D341Med (cell line): Measurements from ENCODE around the gene NPIPA5.
"Not testable (repeated sequence)": the region's sequence is repeated elsewhere in the genome, so short reads cannot be mapped to it uniquely, and the experiment has no call there.

Experiments
- DNase-seq: peaks from one replicate; pipeline ENCODE4 v3.0.0; 2012; ENCODE audit warnings: low spot score

Gene NPIPA5

GRCh38 chr16:15389916-15390315 is 11.8 kb upstream of the NPIPA5 start:
- not testable (repeated sequence) for DNase-seq

DNA sequence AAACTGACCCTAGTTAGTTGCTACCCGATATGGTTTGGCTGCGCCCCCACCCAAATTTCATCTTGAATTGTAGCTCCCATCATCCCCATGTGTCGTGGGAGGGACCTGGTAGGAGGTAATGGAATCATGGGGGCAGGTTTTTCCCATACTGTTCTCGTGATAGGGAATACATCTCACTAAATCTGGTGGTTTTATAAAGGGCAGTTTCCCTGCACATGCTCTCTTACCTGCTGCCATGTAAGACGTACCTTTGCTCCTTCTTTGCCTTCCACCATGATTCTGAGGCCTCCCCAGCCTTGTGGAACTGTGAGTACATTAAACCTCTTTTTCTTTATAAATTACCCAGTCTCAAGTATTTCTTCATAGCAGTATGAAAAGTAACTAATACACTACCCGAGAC is 10.0 kb upstream of the NPIPA5 start:
- not testable (repeated sequence) for DNase-seq

DNA sequence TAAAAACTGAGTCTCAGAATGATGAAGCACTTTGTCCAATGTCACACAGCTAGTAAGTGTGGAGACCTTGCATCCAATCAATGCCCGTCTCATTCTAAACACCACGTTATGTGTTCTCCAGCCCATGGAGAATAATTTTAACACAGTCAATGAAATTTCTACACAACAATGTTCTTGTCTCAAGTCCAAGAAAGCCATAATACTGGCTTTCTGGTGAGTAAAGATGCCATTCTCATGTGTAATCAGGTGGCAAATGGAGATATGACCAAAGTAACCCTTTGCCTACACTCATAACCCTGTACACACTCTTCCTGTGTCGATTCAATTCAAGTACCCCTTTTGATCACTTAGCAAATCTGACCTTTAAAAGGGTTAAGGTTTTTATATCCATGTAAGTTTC is 4.7 kb upstream of the NPIPA5 start:
- not testable (repeated sequence) for DNase-seq

DNA sequence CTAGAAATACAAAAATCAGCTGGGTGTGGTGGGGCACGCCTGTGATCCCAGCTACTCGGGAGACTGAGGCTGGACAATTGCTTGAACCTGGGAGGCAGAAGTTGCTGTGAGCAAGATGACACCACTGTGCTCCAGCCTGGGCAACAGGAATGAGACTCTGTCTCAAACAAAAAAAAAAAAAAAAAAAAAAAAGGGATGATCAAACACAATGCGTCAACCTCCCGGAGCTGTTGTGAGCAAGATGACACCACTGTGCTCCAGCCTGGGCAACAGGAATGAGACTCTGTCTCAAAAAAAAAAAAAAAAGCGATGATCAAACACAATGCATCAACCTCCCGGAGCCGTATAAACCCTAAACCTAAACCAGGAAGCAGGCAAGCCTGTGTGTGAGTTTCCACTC is 20.6 kb downstream of the NPIPA5 start:
- DNase-seq: not testable (repeated sequence)

DNA sequence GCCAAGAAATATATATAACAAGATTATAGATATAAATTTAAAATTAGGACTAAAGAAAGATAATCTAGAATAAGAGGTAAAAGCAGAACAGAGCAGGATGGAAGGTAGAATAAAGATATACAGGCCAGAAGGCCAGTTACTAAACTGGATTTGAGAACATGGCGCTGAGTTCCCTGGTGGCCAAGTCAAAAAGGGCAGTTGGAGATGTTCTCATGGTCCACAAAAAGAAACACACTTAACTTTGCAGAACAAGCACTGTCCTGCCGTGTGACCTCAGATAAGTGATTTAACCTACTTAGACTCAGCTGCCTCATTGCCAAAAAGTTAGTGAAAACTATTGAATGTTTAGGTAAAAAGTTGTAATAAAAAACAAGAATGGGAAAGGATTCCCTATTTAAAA is 23.2 kb downstream of the NPIPA5 start:
- DNase-seq: not testable (repeated sequence)

GRCh38 chr16:15352852-15353251 is 25.2 kb downstream of the NPIPA5 start:
- not testable (repeated sequence) for DNase-seq

DNA sequence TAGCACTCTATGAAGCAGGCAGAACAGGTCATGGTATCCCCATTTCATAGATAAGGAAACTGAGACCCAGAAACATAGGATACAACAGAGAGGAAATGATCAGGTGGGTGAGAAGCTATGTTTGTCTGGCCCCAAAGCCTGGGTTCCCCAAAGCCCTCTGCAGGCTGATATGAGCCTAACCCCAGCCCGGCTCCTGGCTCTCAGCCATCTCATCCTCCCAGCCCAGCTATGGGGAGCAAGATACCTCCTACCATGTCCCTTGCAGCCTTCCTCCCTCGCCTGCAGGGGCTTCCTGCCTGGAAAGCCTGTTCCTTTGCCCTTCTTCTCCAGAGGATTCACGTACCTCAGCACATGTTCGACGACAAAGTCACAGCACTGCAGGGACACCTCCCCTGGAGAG is 26.3 kb downstream of the NPIPA5 start:
- DNase-seq: not testable (repeated sequence)

DNA sequence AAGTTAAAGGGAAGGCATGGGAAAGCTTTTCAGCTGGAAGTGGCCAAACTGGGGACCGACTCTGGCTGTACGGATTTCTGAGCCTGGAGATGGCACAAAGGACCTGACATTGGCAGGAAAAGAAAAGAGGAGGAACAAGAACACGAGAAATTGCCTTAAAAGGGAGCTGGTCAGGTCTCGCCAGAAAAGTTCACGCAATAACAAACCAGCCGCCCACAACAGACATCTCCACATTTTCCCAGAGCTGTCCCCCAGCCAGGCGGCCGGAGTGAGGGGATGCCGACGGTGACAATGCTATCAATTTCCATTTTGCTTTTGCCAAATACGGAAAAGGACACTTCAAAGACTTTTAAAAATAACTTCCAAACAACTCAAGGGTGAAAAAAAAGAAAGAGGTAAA is 26.8 kb downstream of the NPIPA5 start:
- DNase-seq: not testable (repeated sequence)

GRCh38 chr16:15348721-15349120 is 29.4 kb downstream of the NPIPA5 start:
- DNase-seq: not testable (repeated sequence)

- DNase-seq: not testable (repeated sequence)
Observed at GRCh38 chr16:15342337-15342736, 35.8 kb downstream of the NPIPA5 start.

DNA sequence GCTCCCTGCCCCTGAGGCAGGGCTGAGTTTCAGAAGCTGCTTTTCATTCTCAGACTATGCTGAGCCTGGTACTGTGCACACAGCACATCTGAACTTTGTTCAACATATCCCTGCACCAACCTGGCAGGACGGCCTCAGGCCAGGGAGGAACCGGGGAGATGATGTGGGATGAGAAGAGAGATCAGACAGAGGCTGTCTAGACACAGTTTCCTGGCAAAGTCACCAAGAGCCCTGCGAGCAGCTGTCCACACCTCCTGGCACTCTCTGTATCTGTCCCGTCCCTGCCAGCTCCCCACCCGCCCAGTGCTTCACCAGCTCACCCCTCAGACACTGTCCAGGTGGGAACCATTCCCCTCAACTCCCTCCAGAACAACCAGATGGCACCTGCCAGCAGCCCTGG is 39.1 kb downstream of the NPIPA5 start:
- DNase-seq: not testable (repeated sequence)

- DNase-seq: not testable (repeated sequence)
Observed at GRCh38 chr16:15337974-15338605, 40.0 kb downstream of the NPIPA5 start.

DNA sequence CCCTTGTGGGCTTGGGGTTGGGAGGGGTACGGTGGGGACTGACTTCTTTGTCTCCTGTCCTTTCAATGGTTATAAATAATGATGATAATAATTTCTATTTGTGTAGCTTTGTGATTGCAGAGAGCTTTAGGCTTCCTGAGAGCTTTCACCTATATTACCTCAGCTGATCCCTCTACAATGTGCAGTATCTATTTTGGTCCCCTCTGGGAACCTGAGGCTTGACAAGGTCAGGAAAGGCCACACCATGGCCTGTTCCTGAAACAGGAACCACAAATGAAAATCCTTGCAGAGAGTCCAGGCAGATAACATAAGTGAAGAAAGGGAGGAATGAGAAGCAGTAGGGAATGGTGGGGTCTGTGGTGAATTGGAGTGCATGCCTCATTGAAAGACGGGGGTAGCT is 42.5 kb downstream of the NPIPA5 start:
- not testable (repeated sequence) for DNase-seq

DNA sequence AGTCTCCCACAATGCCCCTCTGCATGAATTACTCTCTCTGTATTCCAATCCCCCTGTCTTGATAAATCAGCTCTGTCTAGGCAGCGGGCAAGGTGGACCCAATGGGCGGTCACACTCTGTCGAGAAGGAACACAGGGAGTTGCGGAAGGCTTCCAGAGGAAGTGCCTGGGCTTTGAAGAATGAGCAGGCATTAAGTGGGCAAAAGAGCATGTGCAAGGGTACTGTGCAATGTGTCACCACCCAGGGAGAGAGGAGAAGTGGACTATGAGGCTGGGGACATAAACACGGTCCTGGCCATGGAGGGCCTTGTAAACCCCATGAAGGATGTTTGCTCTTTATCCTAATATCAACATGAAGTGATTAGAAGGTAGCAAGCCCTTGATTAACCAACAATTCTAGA is 44.1 kb downstream of the NPIPA5 start:
- DNase-seq: not testable (repeated sequence)

DNA sequence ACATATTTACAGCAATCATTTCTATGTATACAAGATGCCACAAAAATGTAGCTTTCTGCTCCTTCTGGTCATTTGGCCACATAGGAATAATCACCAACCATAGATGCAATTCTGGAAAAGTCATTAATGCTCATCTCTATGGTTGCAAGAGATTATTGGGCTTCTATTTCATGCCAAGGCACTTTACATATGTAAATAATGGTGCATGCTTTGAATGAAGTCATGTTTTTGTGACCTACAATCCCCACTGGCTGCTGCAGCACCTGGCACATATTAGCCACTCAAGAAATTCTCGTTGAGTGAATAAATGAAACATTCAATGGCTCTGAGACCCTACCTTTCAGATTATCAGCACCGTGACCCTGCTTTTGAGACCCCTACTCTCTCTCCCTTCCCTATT is 47.1 kb downstream of the NPIPA5 start:
- not testable (repeated sequence) for DNase-seq

- DNase-seq: not testable (repeated sequence)
Observed at GRCh38 chr16:15324954-15325353, 53.1 kb downstream of the NPIPA5 start.

- DNase-seq: not testable (repeated sequence)
Observed at GRCh38 chr16:15323373-15323772, 54.7 kb downstream of the NPIPA5 start.

DNA sequence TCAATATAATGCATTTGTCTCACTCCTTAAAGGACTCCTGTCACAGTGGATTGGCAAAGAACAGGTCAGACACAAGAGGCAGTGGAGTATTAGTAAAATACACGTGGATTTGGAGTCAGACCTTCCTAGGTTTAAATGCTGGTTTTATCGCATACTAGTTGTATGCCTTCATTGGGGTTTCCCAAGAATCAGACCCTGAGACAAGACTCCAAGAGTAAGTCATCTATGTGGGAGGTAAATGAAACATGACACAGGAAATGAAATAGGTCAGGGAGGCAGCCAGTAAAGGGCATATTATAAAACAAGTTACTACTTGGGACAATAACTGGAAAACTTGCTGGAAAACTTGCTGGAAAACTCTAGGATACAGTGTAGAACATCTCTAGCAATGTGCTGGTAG is 56.9 kb downstream of the NPIPA5 start:
- DNase-seq: not testable (repeated sequence)

DNA sequence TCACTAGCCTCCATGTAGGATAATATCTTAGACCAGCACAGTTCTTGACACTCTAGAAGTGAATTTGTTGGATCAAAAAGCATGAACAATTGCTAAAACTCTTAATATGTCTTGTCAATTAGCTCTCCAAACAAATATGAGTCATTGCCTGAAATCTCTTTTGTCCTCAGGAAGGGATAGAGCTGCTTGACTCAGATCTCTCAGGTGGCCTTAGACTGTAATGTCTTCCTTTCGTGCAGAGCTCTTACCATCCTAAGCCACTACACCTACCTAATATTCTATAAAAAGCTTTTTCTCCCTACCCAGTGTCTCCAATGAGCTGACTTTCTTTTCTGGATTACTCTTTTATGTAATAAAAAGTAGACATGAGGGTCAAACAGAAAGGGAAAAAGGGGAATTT is 63.5 kb downstream of the NPIPA5 start:
- DNase-seq: not testable (repeated sequence)
